Measurements from ENCODE around the gene SOX6. TPM values are rescaled to one million over a fixed set of nuclear protein-coding genes. Genes with fewer than 3 reads are reported as not detected.

SOX6 gene
- total and polyA plus RNA-seq, 2 donors (not counting 3 experiments of a cell fraction or from before 2014, with no cell fraction given), result 0.14 to 3.7 TPM

DNA sequence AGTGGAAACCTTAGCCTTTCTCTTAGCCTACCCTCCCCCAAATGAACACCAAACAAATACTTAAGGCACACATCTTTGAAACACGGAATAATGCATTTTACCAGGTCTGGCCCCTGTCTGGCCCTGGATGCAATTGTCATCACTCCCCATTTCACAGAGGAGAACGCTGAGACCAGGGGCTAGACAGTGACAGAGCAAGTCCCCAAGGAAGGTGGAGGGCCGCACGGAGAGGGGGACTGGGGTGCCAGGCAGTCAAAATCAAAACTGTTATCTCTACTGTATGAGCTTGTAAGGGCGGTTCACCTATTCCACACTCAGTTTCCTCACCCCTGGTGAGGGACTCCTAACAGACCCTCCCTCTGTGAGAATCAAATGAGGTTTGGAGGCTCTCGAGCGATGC lies 414.2 kb downstream of the SOX6 start:
- TF ChIP-seq MYC (IDR thresholded peaks at IDR 0.05; ENCODE audit: low read depth, low read length) (no peak), EZH2 (IDR thresholded peaks at IDR 0.05; ENCODE audit: borderline replicate concordance, low read depth, low read length, severe bottlenecking) (no peak), GATA2 (IDR thresholded peaks at IDR 0.05; ENCODE audit: insufficient read depth, insufficient read length, low read depth, low read length) (no peak), POLR2AphosphoS5 (IDR thresholded peaks at IDR 0.05; ENCODE audit: insufficient read depth, low read depth, low read length) (no peak), FOS (IDR thresholded peaks at IDR 0.05; ENCODE audit: borderline replicate concordance, insufficient read depth, low read length) (no peak), JUN (IDR thresholded peaks at IDR 0.05; ENCODE audit: borderline replicate concordance, insufficient read depth, insufficient read length, low read depth) (no peak), POLR2A (IDR thresholded peaks at IDR 0.05; ENCODE audit: low read depth, low read length) (no peak)
- TF ChIP-seq, protein P1, sequence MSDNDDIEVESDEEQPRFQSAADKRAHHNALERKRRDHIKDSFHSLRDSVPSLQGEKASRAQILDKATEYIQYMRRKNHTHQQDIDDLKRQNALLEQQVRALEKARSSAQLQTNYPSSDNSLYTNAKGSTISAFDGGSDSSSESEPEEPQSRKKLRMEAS (IDR thresholded peaks at IDR 0.05; ENCODE audit: insufficient read depth, insufficient read length), result no peak
- TF ChIP-seq, protein P2, sequence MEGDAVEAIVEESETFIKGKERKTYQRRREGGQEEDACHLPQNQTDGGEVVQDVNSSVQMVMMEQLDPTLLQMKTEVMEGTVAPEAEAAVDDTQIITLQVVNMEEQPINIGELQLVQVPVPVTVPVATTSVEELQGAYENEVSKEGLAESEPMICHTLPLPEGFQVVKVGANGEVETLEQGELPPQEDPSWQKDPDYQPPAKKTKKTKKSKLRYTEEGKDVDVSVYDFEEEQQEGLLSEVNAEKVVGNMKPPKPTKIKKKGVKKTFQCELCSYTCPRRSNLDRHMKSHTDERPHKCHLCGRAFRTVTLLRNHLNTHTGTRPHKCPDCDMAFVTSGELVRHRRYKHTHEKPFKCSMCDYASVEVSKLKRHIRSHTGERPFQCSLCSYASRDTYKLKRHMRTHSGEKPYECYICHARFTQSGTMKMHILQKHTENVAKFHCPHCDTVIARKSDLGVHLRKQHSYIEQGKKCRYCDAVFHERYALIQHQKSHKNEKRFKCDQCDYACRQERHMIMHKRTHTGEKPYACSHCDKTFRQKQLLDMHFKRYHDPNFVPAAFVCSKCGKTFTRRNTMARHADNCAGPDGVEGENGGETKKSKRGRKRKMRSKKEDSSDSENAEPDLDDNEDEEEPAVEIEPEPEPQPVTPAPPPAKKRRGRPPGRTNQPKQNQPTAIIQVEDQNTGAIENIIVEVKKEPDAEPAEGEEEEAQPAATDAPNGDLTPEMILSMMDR (IDR thresholded peaks at IDR 0.05; ENCODE audit: extremely low read depth in 1 of 2, insufficient read depth in 1 of 2, low read depth in 1 of 2, low read length in 2 of 2), result no peak
- Histone ChIP-seq H3K4me2 (ENCODE audit: insufficient read depth, low read length) (no peak overlapping the region), H3K4me1 (ENCODE audit: control insufficient read depth, extremely low read depth, insufficient read depth, low read length) (no peaks in the 10 kb centered on the region), H3K9me3 (replicated peaks; ENCODE audit: control insufficient read depth, insufficient read depth, low read length) (no peaks in the 10 kb centered on the region), H3K9ac (replicated peaks; ENCODE audit: extremely low read depth, insufficient read depth, low read length) (no peak overlapping the region), H3K27me3 (ENCODE audit: control insufficient read depth in 2 of 2, insufficient read depth in 2 of 2, low read length in 2 of 2) (no peaks in the 10 kb centered on the region), H3K27ac (ENCODE audit: insufficient read depth, low read depth, low read length) (no peak overlapping the region), H4K20me1 (replicated peaks; ENCODE audit: control insufficient read depth, extremely low read depth, insufficient read depth, low read length) (no peaks in the 10 kb centered on the region), H3K4me3 (replicated peaks in 1 of 3; ENCODE audit: insufficient read depth in 1 of 3, low read depth in 1 of 3, low read length in 3 of 3) (no peak overlapping the region), H3K9me1 (replicated peaks; ENCODE audit: control insufficient read depth, extremely low read depth, insufficient read depth, low read length) (no peaks in the 10 kb centered on the region), H3K79me2 (ENCODE audit: control insufficient read depth, insufficient read depth, low read length) (no peaks in the 10 kb centered on the region), H3K36me3 (ENCODE audit: control insufficient read depth in 2 of 2, extremely low read depth in 1 of 2, insufficient read depth in 2 of 2, low read length in 2 of 2) (no peaks in the 10 kb centered on the region), H2AFZ (ENCODE audit: low read depth, low read length) (no peak overlapping the region)
- DNase-seq (ENCODE audit: low read depth, low spot score) (no peak), FAIRE-seq (no peak)
- ChIA-PET POLR2A (no interaction called here), CTCF (interaction anchor here (1.5 kb wide), 1 partner anchor 672 kb away, joined by 5 read pairs; no protein-coding TSS in a partner anchor)
- dilution Hi-C loops (cut with MboI; ENCODE audit: extremely low pct_ligation_motif_present, low sequenced_read_pairs), result no loop called here
- intact Hi-C loops (cut with micrococcal nuclease), result loop anchor here (10.0 kb wide), 1 partner anchor 343 kb away; no protein-coding TSS in a partner anchor
- BruUV-seq (replicated peaks), result no TSS peak
